ENCODE data around the gene TUBE1. TPM values are rescaled to one million over a fixed set of nuclear protein-coding genes. Genes with fewer than 3 reads are reported as not detected.

The TUBE1 gene
- total and polyA plus RNA-seq, 2 donors (not counting 1 experiment from before 2014, with no cell fraction given) = 10.8 to 48.6 TPM

DNA sequence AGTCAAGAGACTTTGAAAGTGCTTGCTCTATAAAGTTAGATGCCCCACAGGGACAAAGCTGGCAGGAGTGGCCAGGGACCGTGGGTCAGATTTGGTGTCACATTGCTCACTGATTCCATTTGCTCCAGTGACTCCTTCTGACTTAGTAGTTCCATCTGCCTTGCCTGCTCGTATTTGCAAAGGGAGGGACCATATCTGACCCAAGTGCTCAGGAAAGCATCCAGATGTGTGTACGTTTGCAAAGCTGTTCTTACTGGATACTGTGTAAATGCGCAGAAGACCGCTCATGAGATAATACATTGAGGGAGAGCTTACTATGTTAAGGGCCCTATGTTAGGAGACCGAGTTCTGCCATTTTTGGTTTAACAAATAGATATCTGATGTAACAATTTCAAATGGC lies 54.6 kb downstream of the TUBE1 start:
- H3K79me2 ChIP-seq (ENCODE audit: control insufficient read depth, insufficient read depth, low read length) = no peaks in the 10 kb centered on the region
- DNase-seq (ENCODE audit: low read depth in 2 of 2) = no peak
- H3K9ac ChIP-seq (ENCODE audit: insufficient read depth, low read length) = no peak overlapping the region
- no peak overlapping the region for H2AFZ ChIP-seq (ENCODE audit: low read length)
- TF ChIP-seq EZH2 (IDR thresholded peaks at IDR 0.05; ENCODE audit: low read length, missing control alignments) (no peak), CTCF (conservative IDR thresholded peaks at IDR 0.05 in 1 of 2, IDR thresholded peaks at IDR 0.05 in 1 of 2; ENCODE audit: low read depth in 1 of 2, low read length in 2 of 2) (no peak)
- no peaks in the 10 kb centered on the region for H3K9me3 ChIP-seq (ENCODE audit: control insufficient read depth, insufficient read depth, low read depth, low read length)
- H3K27me3 ChIP-seq (ENCODE audit: control insufficient read depth, insufficient read depth, low read length) = peaks cover 2% of the 10 kb centered on the region
- no peaks in the 10 kb centered on the region for H4K20me1 ChIP-seq (ENCODE audit: control insufficient read depth, extremely low read depth, insufficient read depth, low read length)
- no peaks in the 10 kb centered on the region for H3K36me3 ChIP-seq (ENCODE audit: control insufficient read depth, insufficient read depth, low read length)
- H3K27ac ChIP-seq (ENCODE audit: insufficient read depth, low read length) = no peak overlapping the region
- H3K4me2 ChIP-seq (ENCODE audit: extremely low read depth, insufficient read depth, low read length) = no peak overlapping the region
- H3K4me3 ChIP-seq (replicated peaks in 1 of 4; ENCODE audit: control extremely low read depth in 1 of 4, insufficient read depth in 1 of 4, low read depth in 3 of 4, low read length in 4 of 4) = no peak overlapping the region
- no peaks in the 10 kb centered on the region for H3K4me1 ChIP-seq (ENCODE audit: control insufficient read depth, extremely low read depth, insufficient read depth, low read length)

GRCh38 chr6:112031960-112032359 lies 55.3 kb downstream of the TUBE1 start:
- no peak overlapping the region for H3K4me2 ChIP-seq (ENCODE audit: extremely low read depth, insufficient read depth, low read length)
- H3K9me3 ChIP-seq (ENCODE audit: control insufficient read depth, insufficient read depth, low read depth, low read length) = no peaks in the 10 kb centered on the region
- no peak overlapping the region for H3K4me3 ChIP-seq (replicated peaks in 1 of 4; ENCODE audit: control extremely low read depth in 1 of 4, insufficient read depth in 1 of 4, low read depth in 3 of 4, low read length in 4 of 4)
- H3K27me3 ChIP-seq (ENCODE audit: control insufficient read depth, insufficient read depth, low read length) = peaks cover 2% of the 10 kb centered on the region
- H2AFZ ChIP-seq (ENCODE audit: low read length) = no peak overlapping the region
- DNase-seq (ENCODE audit: low read depth in 2 of 2) = no peak
- no peak for TF ChIP-seq CTCF (conservative IDR thresholded peaks at IDR 0.05 in 1 of 2, IDR thresholded peaks at IDR 0.05 in 1 of 2; ENCODE audit: low read depth in 1 of 2, low read length in 2 of 2)
- no peak for TF ChIP-seq EZH2 (IDR thresholded peaks at IDR 0.05; ENCODE audit: low read length, missing control alignments)
- H3K27ac ChIP-seq (ENCODE audit: insufficient read depth, low read length) = no peak overlapping the region
- H3K9ac ChIP-seq (ENCODE audit: insufficient read depth, low read length) = no peak overlapping the region
- H3K79me2 ChIP-seq (ENCODE audit: control insufficient read depth, insufficient read depth, low read length) = no peaks in the 10 kb centered on the region
- no peaks in the 10 kb centered on the region for H3K36me3 ChIP-seq (ENCODE audit: control insufficient read depth, insufficient read depth, low read length)
- H3K4me1 ChIP-seq (ENCODE audit: control insufficient read depth, extremely low read depth, insufficient read depth, low read length) = no peaks in the 10 kb centered on the region
- H4K20me1 ChIP-seq (ENCODE audit: control insufficient read depth, extremely low read depth, insufficient read depth, low read length) = no peaks in the 10 kb centered on the region

DNA sequence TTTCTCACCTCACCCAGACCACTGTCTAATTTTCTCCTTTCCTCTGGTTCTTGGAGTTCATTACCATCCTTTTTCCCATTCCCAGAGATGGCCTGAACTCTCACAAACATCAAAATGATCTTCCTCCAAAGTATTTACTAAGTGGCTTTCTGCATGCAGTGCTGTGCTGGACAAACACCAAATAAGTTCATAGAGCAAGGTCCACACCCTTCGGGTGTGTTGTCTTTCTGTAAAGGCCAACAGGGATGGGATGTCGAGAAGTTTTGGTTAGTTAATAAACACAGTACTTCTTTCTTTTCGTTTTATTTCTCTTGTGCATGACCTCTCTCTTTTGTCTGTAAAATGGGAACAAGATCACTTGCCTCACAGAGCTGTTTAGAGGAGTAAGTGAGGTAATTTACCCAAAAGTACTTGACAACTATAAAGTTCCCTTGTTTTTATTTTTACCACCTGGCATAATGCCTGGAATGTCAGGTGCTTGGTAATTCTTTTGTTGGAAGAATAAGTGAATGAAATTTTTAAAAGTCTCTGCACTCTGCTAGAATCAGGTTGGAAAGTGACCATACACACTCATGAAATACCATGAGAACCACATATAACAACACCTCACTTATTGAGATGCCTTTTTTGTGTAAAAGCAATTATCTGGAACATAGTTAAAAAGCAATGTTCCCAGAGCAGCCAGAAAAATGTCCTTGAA lies 56.2 kb downstream of the TUBE1 start:
- no peak overlapping the region for H3K4me3 ChIP-seq (replicated peaks in 1 of 4; ENCODE audit: control extremely low read depth in 1 of 4, insufficient read depth in 1 of 4, low read depth in 3 of 4, low read length in 4 of 4)
- H3K79me2 ChIP-seq (ENCODE audit: control insufficient read depth, insufficient read depth, low read length) = no peaks in the 10 kb centered on the region
- no peak for TF ChIP-seq EZH2 (IDR thresholded peaks at IDR 0.05; ENCODE audit: low read length, missing control alignments)
- no peak for TF ChIP-seq CTCF (conservative IDR thresholded peaks at IDR 0.05 in 1 of 2, IDR thresholded peaks at IDR 0.05 in 1 of 2; ENCODE audit: low read depth in 1 of 2, low read length in 2 of 2)
- no peak overlapping the region for H3K9ac ChIP-seq (ENCODE audit: insufficient read depth, low read length)
- no peak for DNase-seq (ENCODE audit: low read depth in 2 of 2)
- H2AFZ ChIP-seq (ENCODE audit: low read length) = no peak overlapping the region
- H3K9me3 ChIP-seq (ENCODE audit: control insufficient read depth, insufficient read depth, low read depth, low read length) = no peaks in the 10 kb centered on the region
- peaks cover 2% of the 10 kb centered on the region for H3K27me3 ChIP-seq (ENCODE audit: control insufficient read depth, insufficient read depth, low read length)
- H3K4me1 ChIP-seq (ENCODE audit: control insufficient read depth, extremely low read depth, insufficient read depth, low read length) = no peaks in the 10 kb centered on the region
- no peak overlapping the region for H3K4me2 ChIP-seq (ENCODE audit: extremely low read depth, insufficient read depth, low read length)
- no peaks in the 10 kb centered on the region for H3K36me3 ChIP-seq (ENCODE audit: control insufficient read depth, insufficient read depth, low read length)
- no peaks in the 10 kb centered on the region for H4K20me1 ChIP-seq (ENCODE audit: control insufficient read depth, extremely low read depth, insufficient read depth, low read length)
- H3K27ac ChIP-seq (ENCODE audit: insufficient read depth, low read length) = no peak overlapping the region

Measured in fibroblast of lung (primary cell).